Ishikawa (cell line): ENCODE data around the gene COL25A1.

Experiments used
- CEBPB ChIP-seq: IDR thresholded peaks from 2 replicates; pipeline ENCODE4 v1.6.1; 2012
- CREB1 ChIP-seq: IDR thresholded peaks from 2 replicates; pipeline ENCODE4 v1.6.1; 2012; ENCODE audit warnings: low read depth
- EGR1 ChIP-seq: IDR thresholded peaks from 2 replicates; pipeline ENCODE4 v1.6.1; 2012
- EP300 ChIP-seq: IDR thresholded peaks from 2 replicates; pipeline ENCODE4 v1.6.1; 2012; ENCODE audit warnings: borderline replicate concordance
- FOXM1 ChIP-seq: IDR thresholded peaks from 2 replicates; pipeline ENCODE4 v1.6.1; 2012; ENCODE audit warnings: low read depth, borderline replicate concordance
- MAX ChIP-seq: IDR thresholded peaks from 2 replicates; pipeline ENCODE4 v1.6.1; 2012
- NFIC ChIP-seq: IDR thresholded peaks from 2 replicates; pipeline ENCODE4 v1.6.1; 2012
- RAD21 ChIP-seq: IDR thresholded peaks from 2 replicates; pipeline ENCODE4 v1.6.1; 2012; ENCODE audit warnings: low read depth
- REST ChIP-seq: IDR thresholded peaks from 2 replicates; pipeline ENCODE4 v1.6.1; 2012; ENCODE audit warnings: low read depth, mild to moderate bottlenecking
- TAF1 ChIP-seq: IDR thresholded peaks from 2 replicates; pipeline ENCODE4 v1.6.1; 2012; ENCODE audit warnings: low read depth, mild to moderate bottlenecking
- TCF12 ChIP-seq: IDR thresholded peaks from 2 replicates; pipeline ENCODE4 v1.6.1; 2012; ENCODE audit warnings: low read depth
- TEAD4 ChIP-seq: IDR thresholded peaks from 2 replicates; pipeline ENCODE4 v1.6.1; 2012
- YY1 ChIP-seq: IDR thresholded peaks from 2 replicates; pipeline ENCODE4 v1.6.1; 2012; ENCODE audit warnings: low read depth
- ZBTB7A ChIP-seq: IDR thresholded peaks from 2 replicates; pipeline ENCODE4 v1.6.1; 2012; ENCODE audit warnings: low read depth
- TF ChIP-seq, protein P1 (sequence below): IDR thresholded peaks from 2 replicates; pipeline ENCODE4 v1.6.1; 2012

Gene COL25A1

DNA sequence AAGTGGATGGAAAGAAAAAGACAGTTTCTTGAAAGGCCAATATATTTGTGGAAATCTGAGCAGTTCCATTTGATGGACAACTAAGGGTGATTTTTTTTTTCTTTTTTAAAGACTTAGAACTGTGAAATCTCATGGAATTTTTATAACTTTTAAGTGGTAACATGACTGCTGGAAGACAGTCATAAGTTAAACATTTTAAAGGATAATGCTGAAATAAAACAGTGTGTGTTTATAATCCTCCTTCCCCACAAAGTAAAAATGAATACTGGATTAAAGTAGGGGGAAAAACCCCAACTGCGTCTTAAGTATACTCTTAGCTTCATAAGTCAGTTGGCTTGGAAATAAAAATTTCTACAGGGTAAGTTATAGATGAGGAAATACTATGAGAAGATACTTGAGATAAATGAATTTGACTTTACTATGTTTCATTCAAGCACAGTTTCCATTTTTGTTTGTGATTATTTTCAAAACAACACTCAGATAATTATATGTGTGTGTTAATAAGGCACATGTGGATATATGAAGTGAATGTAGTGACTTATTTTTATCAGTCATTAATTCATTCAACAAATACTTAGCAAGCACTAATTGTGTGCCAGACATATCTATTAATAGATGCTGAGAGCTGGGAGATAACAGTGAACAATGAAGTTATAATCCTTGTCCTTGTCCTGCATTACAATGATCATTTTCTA lies 410.4 kb downstream of the COL25A1 start:
- TF ChIP-seq, protein P1, sequence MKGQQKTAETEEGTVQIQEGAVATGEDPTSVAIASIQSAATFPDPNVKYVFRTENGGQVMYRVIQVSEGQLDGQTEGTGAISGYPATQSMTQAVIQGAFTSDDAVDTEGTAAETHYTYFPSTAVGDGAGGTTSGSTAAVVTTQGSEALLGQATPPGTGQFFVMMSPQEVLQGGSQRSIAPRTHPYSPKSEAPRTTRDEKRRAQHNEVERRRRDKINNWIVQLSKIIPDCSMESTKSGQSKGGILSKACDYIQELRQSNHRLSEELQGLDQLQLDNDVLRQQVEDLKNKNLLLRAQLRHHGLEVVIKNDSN: no peak
- TF ChIP-seq FOXM1 (no peak), REST (no peak), TEAD4 (no peak), MAX (no peak), RAD21 (no peak), EP300 (no peak), YY1 (no peak), NFIC (no peak), CEBPB (no peak), TAF1 (no peak), EGR1 (no peak)

- TF ChIP-seq NFIC (no peak), ZBTB7A (no peak), EP300 (no peak), TCF12 (no peak), YY1 (no peak), REST (no peak), TAF1 (no peak), RAD21 (no peak)
- TF ChIP-seq, protein P1: no peak
Measured at GRCh38 chr4:108890484-108890881, 412.0 kb downstream of the COL25A1 start.

DNA sequence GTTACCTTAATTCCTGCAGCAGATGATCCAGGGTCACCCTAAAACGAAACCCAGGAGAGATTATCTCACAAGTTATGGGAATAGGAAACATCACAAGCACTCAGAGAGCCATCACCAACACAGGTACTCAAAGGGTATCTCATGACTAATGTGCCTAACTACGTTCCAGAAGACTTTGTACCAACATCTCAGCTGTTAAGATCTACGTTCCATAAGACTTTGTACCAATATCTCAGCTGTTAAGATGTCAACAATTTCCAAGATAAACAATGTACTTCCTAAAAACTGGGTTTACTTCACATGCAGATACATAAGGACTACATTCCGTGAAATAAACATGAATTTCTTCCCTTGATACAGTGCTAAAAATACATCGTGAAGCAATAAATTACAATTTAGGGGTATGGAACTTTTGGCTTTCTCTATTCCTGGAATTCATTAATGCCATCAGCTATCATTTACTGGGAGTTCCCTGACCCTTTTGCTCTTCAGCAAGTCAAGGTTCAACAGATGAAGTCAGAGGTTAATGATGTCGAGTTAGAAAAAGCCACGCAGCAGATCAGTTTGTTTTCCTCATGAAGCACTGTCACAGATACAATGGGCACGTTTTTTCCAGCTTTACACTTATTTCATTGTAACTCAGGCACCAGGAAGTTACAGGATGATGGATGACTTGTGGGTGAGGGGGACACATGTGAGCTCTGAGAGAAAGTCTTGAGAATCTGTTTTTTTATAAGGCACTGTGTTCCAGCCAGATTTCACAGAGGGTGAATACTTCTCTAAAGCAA lies 412.6 kb downstream of the COL25A1 start:
- no peak for TF ChIP-seq ZBTB7A
- no peak for TF ChIP-seq EP300
- no peak for TF ChIP-seq MAX
- no peak for TF ChIP-seq CREB1
- TF ChIP-seq EGR1: no peak
- no peak for TF ChIP-seq REST
- no peak for TF ChIP-seq RAD21
- TF ChIP-seq, protein P1: no peak
- TF ChIP-seq FOXM1: no peak

GRCh38 chr4:108888769-108889168 lies 413.7 kb downstream of the COL25A1 start:
- TF ChIP-seq CREB1: no peak
